GM12891 (cell line): Measurements from ENCODE around the gene ACSF3.

Experiments
- DNase-seq: peaks from one replicate; pipeline ENCODE4 v3.0.0; 2011; ENCODE audit warnings: low spot score; ENCODE audit not compliant: insufficient read length
- FAIRE-seq: peaks from 2 replicates; lab custom pipeline; 2011; peaks lifted over from hg19 to GRCh38; lab: Jason Lieb, UNC
- PAX5 ChIP-seq: IDR thresholded peaks from 2 replicates; pipeline ENCODE4 v1.6.1; 2011; ENCODE audit warnings: low read length, moderate library complexity, mild to moderate bottlenecking; ENCODE audit not compliant: insufficient read depth, severe bottlenecking
- POLR2A ChIP-seq: IDR thresholded peaks from 2 replicates; pipeline ENCODE4 v1.6.1; 2011; ENCODE audit warnings: low read depth, low read length, control low read depth
- POLR2AphosphoS5 ChIP-seq: IDR thresholded peaks from 2 replicates; pipeline ENCODE4 v1.6.1; 2011; ENCODE audit warnings: low read depth, low read length, control low read depth
- POU2F2 ChIP-seq: IDR thresholded peaks from 2 replicates; pipeline ENCODE4 v1.6.1; 2011; ENCODE audit warnings: low read depth, mild to moderate bottlenecking, control low read depth, low read length, moderate library complexity
- SPI1 ChIP-seq: IDR thresholded peaks from 2 replicates; pipeline ENCODE4 v1.6.1; 2011; ENCODE audit warnings: low read depth, low read length, control low read depth
- TAF1 ChIP-seq: IDR thresholded peaks from 2 replicates; pipeline ENCODE4 v1.6.1; 2011; ENCODE audit warnings: low read depth, low read length, control low read depth

The ACSF3 gene

DNA sequence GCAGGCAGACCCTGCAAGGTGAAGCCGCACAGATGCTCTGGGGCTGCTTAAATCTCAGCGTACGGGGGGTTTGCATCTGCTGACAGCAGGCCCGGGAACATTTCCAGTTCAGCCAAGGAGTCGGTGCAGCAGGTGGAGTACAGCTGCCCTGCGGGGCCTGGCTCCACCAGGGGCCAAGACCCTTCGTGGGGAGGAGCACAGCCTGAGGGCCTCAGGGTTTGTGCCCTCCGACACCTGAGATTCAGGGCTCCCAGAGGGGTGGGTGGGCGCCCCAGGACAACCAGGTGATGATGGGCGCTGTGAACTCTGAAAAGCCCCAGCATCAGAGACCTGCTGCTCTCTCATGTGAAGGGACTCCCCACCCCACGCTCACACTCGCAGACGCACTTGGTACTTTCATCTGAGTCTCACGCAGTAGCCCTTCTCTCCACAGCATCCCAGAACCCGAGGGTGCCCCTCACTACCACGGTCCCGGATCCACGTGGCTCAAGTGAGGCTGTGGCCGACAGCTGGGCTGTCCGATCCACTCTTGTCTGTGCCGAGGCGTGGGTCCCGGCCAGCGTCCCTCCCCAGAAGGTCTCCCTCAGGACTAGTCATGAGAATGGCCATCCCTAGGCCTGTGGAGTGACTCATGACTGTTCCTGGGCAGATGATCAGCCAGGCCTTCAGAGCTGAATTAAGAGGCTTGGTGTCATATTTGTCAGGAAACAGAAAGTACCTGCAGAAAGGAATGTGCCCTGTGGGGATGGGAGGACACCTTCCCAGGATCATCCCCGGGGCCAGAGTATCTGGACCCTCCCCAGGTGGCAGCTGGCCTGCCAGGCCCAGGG, 29.6 kb downstream of the ACSF3 start:
- DNase-seq, result no peak
- TF ChIP-seq SPI1 (no peak), TAF1 (no peak), POLR2A (no peak), PAX5 (no peak), POU2F2 (no peak), POLR2AphosphoS5 (no peak)

DNA sequence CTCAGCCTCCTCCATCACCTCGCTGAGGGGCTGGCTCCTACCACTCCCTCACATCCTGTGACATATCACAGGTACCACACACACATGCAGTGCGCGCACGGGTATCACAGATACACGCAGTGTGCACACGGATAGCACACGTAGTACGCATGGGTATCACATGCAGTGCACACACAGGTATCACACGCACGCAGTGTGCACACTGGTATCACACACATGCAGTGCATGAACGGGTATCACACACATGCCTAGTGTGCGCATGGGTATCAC, 30.1 kb downstream of the ACSF3 start:
- peak; percentile 56 for FAIRE-seq
- no peak for DNase-seq
- TF ChIP-seq SPI1 (no peak), POLR2A (no peak), PAX5 (no peak), POLR2AphosphoS5 (no peak)

More for the DNA sequence above, 29.6 kb downstream of the ACSF3 start:
- no peak for FAIRE-seq

DNA sequence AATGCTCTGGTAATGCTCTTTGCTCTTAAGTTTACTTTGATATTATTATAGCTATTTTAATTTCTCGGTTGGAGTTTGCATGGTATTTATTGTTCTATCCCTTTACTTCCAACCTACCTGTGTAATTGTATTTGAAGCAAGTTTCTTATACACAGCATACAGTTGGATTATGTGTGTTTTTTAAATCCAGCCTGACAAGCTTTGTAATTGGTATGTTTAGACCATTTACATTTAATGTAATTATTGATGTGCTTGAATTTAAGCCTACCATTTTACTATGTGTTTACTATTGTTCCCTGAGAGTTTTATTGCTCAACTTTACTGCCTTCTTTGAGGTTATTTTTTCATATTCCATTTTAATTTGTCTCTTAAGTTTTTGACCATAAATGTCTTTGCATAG, 35.7 kb downstream of the ACSF3 start:
- DNase-seq (no peak), FAIRE-seq (no peak)
- TF ChIP-seq POLR2AphosphoS5, result no peak
- no peak for TF ChIP-seq POLR2A
- no peak for TF ChIP-seq POU2F2
- TF ChIP-seq SPI1, result no peak
- no peak for TF ChIP-seq TAF1
- TF ChIP-seq PAX5, result no peak

DNA sequence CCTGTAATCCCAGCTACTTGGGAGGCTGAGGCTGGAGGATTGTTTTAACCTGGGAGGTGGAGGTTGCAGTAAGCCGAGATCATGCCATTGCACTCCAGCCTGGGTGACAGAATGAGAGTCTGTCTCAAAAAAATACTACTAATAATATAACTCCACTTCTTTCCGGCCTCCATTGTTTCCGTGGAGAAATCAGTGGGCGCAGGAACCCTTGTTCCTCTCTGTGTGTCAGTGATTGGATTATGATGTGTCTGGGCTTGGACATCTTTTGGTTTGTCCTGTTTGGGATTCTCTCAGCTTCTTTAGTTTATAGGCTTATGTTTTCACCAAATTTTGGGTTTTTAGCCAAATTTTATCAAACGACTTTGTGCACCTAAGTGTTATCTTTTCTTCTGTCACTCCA, 36.8 kb downstream of the ACSF3 start:
- DNase-seq (no peak), FAIRE-seq (no peak)
- TF ChIP-seq SPI1, result no peak
- no peak for TF ChIP-seq POU2F2
- no peak for TF ChIP-seq POLR2AphosphoS5
- no peak for TF ChIP-seq POLR2A
- TF ChIP-seq TAF1, result no peak
- TF ChIP-seq PAX5, result no peak

GRCh38 chr16:89131783-89132182, 38.1 kb downstream of the ACSF3 start:
- TF ChIP-seq PAX5 (no peak), SPI1 (no peak), POLR2AphosphoS5 (no peak), POU2F2 (no peak), TAF1 (no peak), POLR2A (no peak)
- DNase-seq (no peak), FAIRE-seq (no peak)

DNA sequence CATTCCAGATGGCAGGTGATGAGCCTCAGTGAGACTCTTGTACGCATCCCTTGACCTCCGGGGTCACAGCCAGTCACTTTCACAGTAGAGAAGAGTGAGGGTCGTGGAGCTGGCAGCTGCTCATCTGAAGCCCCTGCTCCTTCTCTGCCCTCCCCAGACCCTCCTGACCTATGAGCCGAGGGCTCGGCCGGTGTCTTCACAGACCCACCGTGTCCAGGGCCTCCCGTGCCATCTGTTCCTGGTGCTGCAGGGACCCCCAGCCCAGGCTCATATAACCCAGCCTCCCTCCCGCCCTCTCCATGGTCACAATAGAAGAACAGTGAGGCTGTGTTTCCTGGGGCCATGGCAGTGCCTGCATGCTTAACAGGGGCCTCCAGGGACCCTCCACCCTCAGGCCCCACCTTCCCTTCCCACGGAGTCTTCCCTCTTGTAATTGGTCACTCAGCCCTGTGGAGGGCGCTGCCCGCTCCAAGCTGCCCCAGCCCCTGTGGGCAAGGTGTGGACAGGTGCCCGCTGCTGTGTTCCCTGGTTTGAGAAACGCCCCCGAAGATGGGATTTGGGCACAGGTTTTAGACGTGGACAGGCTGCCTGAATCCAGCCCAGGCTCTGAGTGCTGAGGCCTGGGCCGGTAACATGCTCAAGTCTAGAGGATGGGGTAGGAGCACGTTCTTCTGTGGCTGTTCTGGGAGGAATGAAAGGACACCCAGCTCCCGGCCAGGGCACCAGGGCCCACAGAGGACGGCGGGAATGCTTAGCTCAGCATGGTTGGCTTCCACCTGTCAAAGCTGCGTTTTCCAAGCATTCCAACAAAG, 38.7 kb downstream of the ACSF3 start:
- FAIRE-seq (no peak), DNase-seq (no peak)
- TF ChIP-seq SPI1 (no peak), PAX5 (no peak), POLR2A (no peak), POU2F2 (no peak), TAF1 (no peak), POLR2AphosphoS5 (no peak)

DNA sequence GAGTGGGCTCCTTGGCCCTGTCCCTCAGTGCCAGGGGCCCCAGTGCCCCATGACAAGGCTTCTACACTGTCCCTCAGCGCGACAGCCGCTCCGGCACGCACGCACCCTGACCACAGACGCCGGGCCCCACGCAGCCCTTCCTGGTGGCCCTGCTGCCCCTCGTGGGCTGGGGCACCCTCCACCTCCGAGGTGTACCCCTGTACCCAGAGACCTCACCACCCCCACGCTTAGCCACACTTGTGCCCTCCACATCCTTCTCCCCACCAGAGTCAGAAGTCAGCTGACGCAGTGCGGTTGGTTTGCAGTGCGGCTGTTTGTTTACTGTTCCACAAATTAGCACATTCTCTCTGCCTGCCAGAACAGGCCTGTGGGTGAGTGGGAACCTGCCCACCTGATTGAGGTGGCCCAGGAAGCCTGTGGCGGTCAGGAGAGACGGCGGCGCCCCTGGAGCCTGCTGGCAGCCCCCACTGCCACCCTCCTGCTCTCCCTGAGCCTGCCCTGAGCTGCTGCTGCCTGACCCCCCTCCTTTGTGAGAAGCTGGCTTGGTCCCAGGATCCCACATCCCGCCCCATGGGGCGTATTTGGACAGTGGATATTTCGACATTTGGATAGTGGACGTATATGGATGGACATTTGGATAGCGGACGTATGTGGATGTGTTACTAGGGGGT, 39.9 kb downstream of the ACSF3 start:
- no peak for DNase-seq
- no peak for TF ChIP-seq POU2F2
- no peak for TF ChIP-seq POLR2A
- no peak for TF ChIP-seq TAF1
- no peak for TF ChIP-seq SPI1
- TF ChIP-seq POLR2AphosphoS5, result no peak
- no peak for TF ChIP-seq PAX5
- no peak for FAIRE-seq

- no peak for FAIRE-seq
- DNase-seq, result no peak
- TF ChIP-seq PAX5, result no peak
- no peak for TF ChIP-seq SPI1
- TF ChIP-seq TAF1, result no peak
- TF ChIP-seq POLR2A, result no peak
- no peak for TF ChIP-seq POU2F2
- no peak for TF ChIP-seq POLR2AphosphoS5
Measured at GRCh38 chr16:89134269-89134668, 40.6 kb downstream of the ACSF3 start.

GRCh38 chr16:89135166-89135565, 41.5 kb downstream of the ACSF3 start:
- FAIRE-seq (no peak), DNase-seq (no peak)
- TF ChIP-seq SPI1 (no peak), PAX5 (no peak), POLR2A (no peak), POLR2AphosphoS5 (no peak), POU2F2 (no peak), TAF1 (no peak)
